NT2/D1 (cell line): ENCODE measurements around the gene DAAM1.

ENCODE experiments used
- SUZ12 ChIP-seq: IDR thresholded peaks from 2 replicates; pipeline ENCODE4 v1.6.1; 2011; ENCODE audit not compliant: insufficient read length, insufficient read depth; ENCODE audit errors: extremely low read depth
- ZNF274 ChIP-seq: IDR thresholded peaks from 2 replicates; pipeline ENCODE4 v1.6.1; 2011; ENCODE audit warnings: mild to moderate bottlenecking, low read depth, low read length

- TF ChIP-seq ZNF274 (no peak), SUZ12 (no peak)
These were observed 92.5 kb downstream of the DAAM1 start for GRCh38 chr14:59280961-59281360.
